ENCODE measurements around the gene LRRC7.

Gene LRRC7

DNA sequence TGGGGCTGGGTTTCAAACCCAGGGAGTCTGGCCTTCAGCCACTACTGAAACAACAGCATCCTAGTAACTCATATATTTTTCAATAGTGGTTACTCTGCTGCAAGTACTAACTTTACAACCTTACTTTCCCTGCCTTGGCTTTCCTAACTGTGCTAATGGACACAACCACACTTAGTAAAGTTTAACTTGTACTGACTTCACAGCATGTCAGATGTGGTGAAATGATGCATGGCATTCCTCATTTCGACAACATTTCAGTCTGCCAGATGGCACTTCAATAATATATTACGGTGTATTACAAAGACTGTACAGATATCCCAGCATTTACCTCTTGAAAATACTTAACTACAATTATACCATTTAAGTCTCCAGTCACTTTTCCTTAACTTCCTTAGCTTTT lies 27.8 kb downstream of the LRRC7 start:
- H3K4me3 ChIP-seq (ENCODE audit: low read depth, low read length), result no peak overlapping the region
- TF ChIP-seq, protein P1, sequence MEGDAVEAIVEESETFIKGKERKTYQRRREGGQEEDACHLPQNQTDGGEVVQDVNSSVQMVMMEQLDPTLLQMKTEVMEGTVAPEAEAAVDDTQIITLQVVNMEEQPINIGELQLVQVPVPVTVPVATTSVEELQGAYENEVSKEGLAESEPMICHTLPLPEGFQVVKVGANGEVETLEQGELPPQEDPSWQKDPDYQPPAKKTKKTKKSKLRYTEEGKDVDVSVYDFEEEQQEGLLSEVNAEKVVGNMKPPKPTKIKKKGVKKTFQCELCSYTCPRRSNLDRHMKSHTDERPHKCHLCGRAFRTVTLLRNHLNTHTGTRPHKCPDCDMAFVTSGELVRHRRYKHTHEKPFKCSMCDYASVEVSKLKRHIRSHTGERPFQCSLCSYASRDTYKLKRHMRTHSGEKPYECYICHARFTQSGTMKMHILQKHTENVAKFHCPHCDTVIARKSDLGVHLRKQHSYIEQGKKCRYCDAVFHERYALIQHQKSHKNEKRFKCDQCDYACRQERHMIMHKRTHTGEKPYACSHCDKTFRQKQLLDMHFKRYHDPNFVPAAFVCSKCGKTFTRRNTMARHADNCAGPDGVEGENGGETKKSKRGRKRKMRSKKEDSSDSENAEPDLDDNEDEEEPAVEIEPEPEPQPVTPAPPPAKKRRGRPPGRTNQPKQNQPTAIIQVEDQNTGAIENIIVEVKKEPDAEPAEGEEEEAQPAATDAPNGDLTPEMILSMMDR (IDR thresholded peaks at IDR 0.05; ENCODE audit: insufficient read depth, low read length, missing control alignments), result no peak
- DNase-seq (ENCODE audit: low read depth, low spot score), result no peak
- CTCF ChIA-PET, result no interaction called here
- POLR2A ChIA-PET, result no interaction called here

DNA sequence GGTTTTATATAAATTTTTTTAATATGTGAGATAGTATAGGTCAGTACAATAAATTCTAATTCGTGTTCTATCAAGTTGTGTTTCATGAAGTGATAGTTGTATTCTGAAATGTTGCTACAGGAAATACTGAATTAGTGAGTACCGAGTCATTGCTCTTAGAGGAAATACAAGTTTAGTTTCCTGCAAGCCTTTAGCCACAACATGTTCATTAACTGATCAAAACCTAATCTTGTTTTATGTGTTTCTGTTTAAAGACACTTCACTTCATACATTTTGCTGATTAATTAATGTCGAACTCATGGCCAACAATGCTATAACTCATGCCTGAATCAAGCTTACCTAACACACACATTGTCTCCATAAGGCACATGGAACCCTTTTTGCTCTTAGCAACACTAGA lies 43.6 kb downstream of the LRRC7 start:
- DNase-seq (ENCODE audit: low read depth, low spot score), result no peak
- ChIA-PET CTCF (no interaction called here), POLR2A (no interaction called here)
- no peak overlapping the region for H3K4me3 ChIP-seq (ENCODE audit: low read depth, low read length)
- TF ChIP-seq, protein P1 (IDR thresholded peaks at IDR 0.05; ENCODE audit: insufficient read depth, low read length, missing control alignments), result no peak

DNA sequence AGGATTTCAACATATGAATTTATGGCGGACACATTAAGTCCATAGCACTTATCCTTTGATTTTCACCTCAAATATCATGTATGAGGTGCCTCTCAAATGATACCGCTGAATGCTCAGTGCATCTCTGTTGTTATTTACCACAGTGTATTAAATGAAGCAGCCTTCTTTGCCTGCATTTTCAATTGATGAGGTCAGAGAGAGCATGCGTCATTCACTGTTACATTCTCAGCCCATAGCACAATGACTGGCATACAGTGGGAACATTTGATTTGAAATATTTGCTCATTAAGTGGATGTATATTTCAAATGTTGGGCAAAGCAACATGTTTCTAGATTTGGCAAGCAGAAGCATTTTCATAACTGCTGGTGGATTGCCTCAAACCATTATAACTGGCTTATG lies 45.7 kb downstream of the LRRC7 start:
- ChIA-PET CTCF (no interaction called here), POLR2A (no interaction called here)
- no peak overlapping the region for H3K4me3 ChIP-seq (ENCODE audit: low read depth, low read length)
- no peak for DNase-seq (ENCODE audit: low read depth, low spot score)
- TF ChIP-seq, protein P1 (IDR thresholded peaks at IDR 0.05; ENCODE audit: insufficient read depth, low read length, missing control alignments), result no peak

DNA sequence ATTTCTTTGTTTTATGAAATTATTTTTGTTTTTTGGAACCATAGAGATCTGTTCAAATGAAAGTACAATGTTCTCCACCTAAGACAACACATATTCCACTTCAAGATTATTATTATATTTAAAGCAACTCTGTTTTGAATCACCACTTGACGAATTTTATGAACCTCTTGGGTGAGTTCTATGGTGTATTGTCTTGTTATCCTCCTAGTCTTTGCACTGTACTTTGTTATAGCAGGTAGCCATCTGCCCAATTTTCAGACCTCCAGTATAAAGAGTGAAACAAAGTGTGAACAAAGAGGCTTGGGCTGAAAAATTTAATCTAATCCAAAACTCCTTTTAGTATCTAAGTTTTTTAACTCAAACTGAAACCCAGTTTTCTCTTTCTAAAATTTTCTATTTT lies 71.0 kb downstream of the LRRC7 start:
- ChIA-PET CTCF (no interaction called here), POLR2A (no interaction called here)
- no peak overlapping the region for H3K4me3 ChIP-seq (ENCODE audit: low read depth, low read length)
- no peak for DNase-seq (ENCODE audit: low read depth, low spot score)
- TF ChIP-seq, protein P1 (IDR thresholded peaks at IDR 0.05; ENCODE audit: insufficient read depth, low read length, missing control alignments), result no peak

DNA sequence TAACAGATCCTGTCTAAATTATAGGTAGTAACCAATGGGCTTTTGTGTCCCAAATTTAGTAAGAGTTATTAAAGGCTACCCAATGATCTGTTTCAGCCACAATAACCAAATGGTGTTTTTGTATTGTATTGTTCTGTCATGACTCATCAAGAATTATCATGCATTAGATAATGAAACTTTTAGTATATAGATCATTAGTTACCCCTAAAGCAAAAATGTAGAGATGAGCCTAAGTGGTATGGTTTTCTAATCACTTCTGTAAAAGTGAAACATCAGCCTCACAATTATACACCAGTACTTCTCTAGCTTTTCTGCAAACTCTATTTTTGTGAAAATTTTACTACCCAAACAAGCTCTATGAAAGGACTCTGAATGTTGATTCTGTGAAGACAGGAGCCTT lies 71.4 kb downstream of the LRRC7 start:
- POLR2A ChIA-PET, result no interaction called here
- CTCF ChIA-PET, result no interaction called here
- no peak overlapping the region for H3K4me3 ChIP-seq (ENCODE audit: low read depth, low read length)
- TF ChIP-seq, protein P1 (IDR thresholded peaks at IDR 0.05; ENCODE audit: insufficient read depth, low read length, missing control alignments), result no peak
- DNase-seq (ENCODE audit: low read depth, low spot score), result no peak

DNA sequence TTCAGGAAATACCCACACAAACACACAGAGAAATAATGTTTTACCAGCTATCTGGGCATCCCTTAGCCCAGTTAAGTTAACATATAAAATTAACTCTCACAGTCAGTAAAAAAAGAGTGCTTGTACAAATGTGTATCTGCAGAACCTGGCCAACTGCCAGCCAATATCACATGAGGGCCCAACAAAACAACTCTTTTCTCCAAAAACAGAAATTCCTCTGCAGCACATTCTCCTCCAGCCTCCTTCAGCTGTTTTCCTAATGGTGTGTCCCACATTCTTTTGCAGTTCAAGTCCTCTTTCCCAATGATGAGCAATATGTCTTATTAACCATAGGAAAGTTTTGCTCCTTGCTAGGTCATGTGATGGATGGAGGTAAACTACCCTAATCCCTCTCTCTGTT lies 75.5 kb downstream of the LRRC7 start:
- ChIA-PET POLR2A (no interaction called here), CTCF (no interaction called here)
- no peak for DNase-seq (ENCODE audit: low read depth, low spot score)
- no peak overlapping the region for H3K4me3 ChIP-seq (ENCODE audit: low read depth, low read length)
- TF ChIP-seq, protein P1 (IDR thresholded peaks at IDR 0.05; ENCODE audit: insufficient read depth, low read length, missing control alignments), result no peak
